Panc1 (cell line): Measurements from ENCODE around the gene EME2. TPM values are rescaled to one million over a fixed set of nuclear protein-coding genes. Genes with fewer than 3 reads are reported as not detected.
A peak's percentile ranks its signal among the peaks of the same experiment; 100 is the strongest.

Source experiments
- ATAC-seq: fragments of 200-7000 bp; cut with Tn5 transposase; 2 replicates; pipeline ENCODE4 v1.9.1; 2020; ENCODE audit warnings: mild to moderate bottlenecking, moderate library complexity
- BruUV-seq: library from RNA; stranded (reverse); fragments of 400-500 nt; replicated peaks from 2 replicates; lab custom pipeline; 2021; lab: Mats Ljungman, UMichigan
- CTCF ChIA-PET: fragments of 300-600 bp; sonication (Branson Sonifier 250); formaldehyde crosslinking; loops from one replicate; lab custom pipeline; 2022; ENCODE audit warnings: antibody characterized with exemption; lab: Charles Lee
- POLR2A ChIA-PET: fragments of 300-600 bp; sonication (Branson Sonifier 250); formaldehyde crosslinking; loops from one replicate; lab custom pipeline; 2022; ENCODE audit warnings: antibody characterized with exemption; lab: Charles Lee
- DNase-seq: peaks from one replicate; pipeline ENCODE4 v3.0.0-alpha.2; 2010; ENCODE audit warnings: low read depth, low spot score
- H3K27ac ChIP-seq: 2 replicates; pipeline ENCODE4 v1.5.1; 2011; ENCODE audit warnings: mild to moderate bottlenecking, low read length, inconsistent platforms
- H3K27me3 ChIP-seq: fragments of 200-500 bp; sonication (Bioruptor generic); 2 replicates; pipeline ENCODE4 v1.6.0; 2014; ENCODE audit warnings: low read length, inconsistent platforms; ENCODE audit not compliant: control insufficient read depth, insufficient read depth
- H3K36me3 ChIP-seq: fragments of 200-500 bp; sonication (Bioruptor generic); 2 replicates; pipeline ENCODE4 v1.5.1; 2014; ENCODE audit warnings: inconsistent platforms, mild to moderate bottlenecking, low read length, moderate library complexity; ENCODE audit not compliant: control insufficient read depth, insufficient read depth
- H3K4me1 ChIP-seq: 2 replicates; pipeline ENCODE4 v1.5.1; 2011; ENCODE audit warnings: inconsistent platforms, mild to moderate bottlenecking, low read length, moderate library complexity; ENCODE audit not compliant: control insufficient read depth, insufficient read depth
- H3K4me3 ChIP-seq, 2 experiments: 2 replicates each; pipeline ENCODE4 v1.5.1; 2011 to 2012; ENCODE audit warnings: low read depth in 2 of 2, low read length in 2 of 2, mild to moderate bottlenecking in 2 of 2, inconsistent platforms in 1 of 2, moderate library complexity in 1 of 2
- H3K9me3 ChIP-seq: fragments of 200-500 bp; sonication (Bioruptor generic); 2 replicates; pipeline ENCODE4 v1.5.1; 2014; ENCODE audit warnings: low read depth, mild to moderate bottlenecking, inconsistent platforms, low read length, moderate library complexity; ENCODE audit not compliant: control insufficient read depth, insufficient read depth
- POLR2AphosphoS5 ChIP-seq: IDR thresholded peaks from 2 replicates; pipeline ENCODE4 v1.6.1; 2012; ENCODE audit warnings: mild to moderate bottlenecking, low read depth, low read length, moderate library complexity
- SIN3A ChIP-seq: IDR thresholded peaks from 2 replicates; pipeline ENCODE4 v1.6.1; 2012; ENCODE audit warnings: low read depth, mild to moderate bottlenecking, low read length, moderate library complexity, borderline replicate concordance; ENCODE audit not compliant: insufficient read depth
- TCF7L2 ChIP-seq: IDR thresholded peaks from 2 replicates; pipeline ENCODE4 v1.6.1; 2011; ENCODE audit warnings: mild to moderate bottlenecking, low read depth, low read length, inconsistent platforms
- in situ Hi-C: cut with HindIII; loops from 2 replicates; pipeline ENCODE4 v1.10.0; 2016; ENCODE audit warnings: low sequenced_read_pairs, low pct_unique_long_range_greater_than_20kb
- intact Hi-C: fragments of 100-400 bp; cut with micrococcal nuclease; formaldehyde crosslinking; loops from one replicate; pipeline ENCODE4 v1.10.0; 2022; ENCODE audit not compliant: unreplicated experiment
- total RNA-seq: library from RNA; stranded (reverse); gene quantifications from one replicate; pipeline ENCODE4 v1.2.1, GENCODE V29; 2021; ENCODE audit not compliant: unreplicated experiment
- TF ChIP-seq, protein P1 (sequence below), 2 experiments: IDR thresholded peaks; 2 replicates each; pipeline ENCODE4 v1.6.1; 2011 to 2012; ENCODE audit warnings: low read depth in 2 of 2, control low read depth in 1 of 2, low read length in 1 of 2, mild to moderate bottlenecking in 1 of 2, moderate library complexity in 1 of 2; ENCODE audit not compliant: insufficient read depth in 1 of 2
- TF ChIP-seq, protein P2 (sequence below): fragments of 450-650 bp; IDR thresholded peaks from 2 replicates; pipeline ENCODE4 v1.5.1; 2017; ENCODE audit warnings: mild to moderate bottlenecking

Gene EME2
- total RNA-seq, 1 experiment from 2014 or later = 53.4 TPM

DNA sequence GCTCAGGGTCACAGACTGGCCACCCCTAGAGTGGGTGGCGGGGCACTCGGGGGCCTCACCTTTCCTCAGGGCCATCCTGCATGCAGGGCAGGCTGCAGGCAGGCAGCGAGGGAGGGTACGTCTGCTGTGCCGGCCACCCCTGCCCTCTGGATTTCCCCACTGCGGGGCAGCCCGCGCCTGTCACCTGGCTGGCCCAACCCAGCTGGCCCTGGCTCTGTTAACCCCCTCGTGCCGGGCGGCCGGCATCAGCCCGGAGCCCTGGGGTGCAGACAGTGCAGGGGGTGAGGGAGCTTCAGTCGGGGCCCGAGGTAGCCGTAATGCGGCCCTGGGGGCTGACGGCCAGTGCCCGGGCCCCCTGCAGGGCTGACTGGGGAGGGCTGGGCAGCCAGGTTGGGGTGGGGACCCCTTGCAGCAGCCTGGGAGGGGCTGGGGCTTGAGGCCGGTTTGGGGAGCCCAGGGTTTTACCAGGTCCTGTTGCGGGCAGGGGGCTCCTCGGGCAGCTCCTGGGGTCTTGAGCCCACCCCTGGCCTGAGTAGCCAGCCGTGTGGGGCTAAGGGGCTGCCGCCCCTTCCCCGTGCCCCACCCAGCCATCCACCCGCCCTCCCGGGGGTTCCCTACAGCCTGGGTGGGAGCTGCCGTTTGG lies 21.1 kb downstream of the EME2 start, which contains the start of gene IGFALS:
TSS of gene IGFALS (minus strand) at position 128 of the 643 bp plus-strand sequence. CDS start at position 75, 53 bp downstream.
- POLR2A ChIA-PET = no interaction called here
- no peak for ATAC-seq

DNA sequence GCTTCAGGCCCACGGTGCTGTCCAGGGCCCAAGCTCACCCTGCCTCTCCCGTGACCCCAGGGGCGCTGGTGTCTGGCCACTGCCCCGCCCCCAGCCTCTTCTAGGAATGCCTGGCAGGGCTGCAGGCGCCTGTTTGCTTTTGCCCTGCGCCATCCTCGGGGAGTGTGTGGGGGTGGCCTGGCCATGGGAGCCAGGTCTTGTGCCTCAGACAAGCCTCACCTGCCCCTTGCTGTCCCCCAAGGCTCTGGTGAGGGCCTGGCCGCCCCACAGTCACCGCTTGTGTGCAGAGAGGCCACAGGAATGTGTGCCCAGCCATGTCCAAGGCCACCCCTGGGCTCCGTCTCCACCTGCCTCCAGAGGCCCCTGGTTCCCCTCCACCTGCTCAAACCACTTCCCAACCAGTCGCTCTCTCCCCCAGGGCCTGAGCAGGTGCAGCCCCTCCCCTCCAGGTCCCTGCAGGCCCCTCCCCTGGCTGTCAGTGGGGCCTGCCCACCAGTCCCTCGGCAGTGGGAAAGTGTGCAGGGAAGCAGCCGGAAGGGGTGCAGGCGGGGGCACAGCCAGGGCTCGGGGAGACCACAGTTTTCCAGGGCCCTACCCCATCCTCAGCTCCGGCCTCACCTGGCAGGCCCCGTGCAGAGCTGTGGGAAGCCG lies 21.7 kb downstream of the EME2 start:
- intact Hi-C loops = no loop called here
- BruUV-seq = no TSS peak
- Histone ChIP-seq H3K27me3 (no peaks in the 10 kb centered on the region), H3K9me3 (no peaks in the 10 kb centered on the region; the same call in 1 of the 2 replicates), H3K36me3 (no peaks in the 10 kb centered on the region), H3K27ac (no peak overlapping the region), H3K4me1 (peaks cover 3% of the 10 kb centered on the region; the same call in 1 of the 2 replicates), H3K4me3 (no peak overlapping the region)
- no peak for DNase-seq
- in situ Hi-C loops = no loop called here
- ATAC-seq = peak; percentile 39
- TF ChIP-seq, protein P1, sequence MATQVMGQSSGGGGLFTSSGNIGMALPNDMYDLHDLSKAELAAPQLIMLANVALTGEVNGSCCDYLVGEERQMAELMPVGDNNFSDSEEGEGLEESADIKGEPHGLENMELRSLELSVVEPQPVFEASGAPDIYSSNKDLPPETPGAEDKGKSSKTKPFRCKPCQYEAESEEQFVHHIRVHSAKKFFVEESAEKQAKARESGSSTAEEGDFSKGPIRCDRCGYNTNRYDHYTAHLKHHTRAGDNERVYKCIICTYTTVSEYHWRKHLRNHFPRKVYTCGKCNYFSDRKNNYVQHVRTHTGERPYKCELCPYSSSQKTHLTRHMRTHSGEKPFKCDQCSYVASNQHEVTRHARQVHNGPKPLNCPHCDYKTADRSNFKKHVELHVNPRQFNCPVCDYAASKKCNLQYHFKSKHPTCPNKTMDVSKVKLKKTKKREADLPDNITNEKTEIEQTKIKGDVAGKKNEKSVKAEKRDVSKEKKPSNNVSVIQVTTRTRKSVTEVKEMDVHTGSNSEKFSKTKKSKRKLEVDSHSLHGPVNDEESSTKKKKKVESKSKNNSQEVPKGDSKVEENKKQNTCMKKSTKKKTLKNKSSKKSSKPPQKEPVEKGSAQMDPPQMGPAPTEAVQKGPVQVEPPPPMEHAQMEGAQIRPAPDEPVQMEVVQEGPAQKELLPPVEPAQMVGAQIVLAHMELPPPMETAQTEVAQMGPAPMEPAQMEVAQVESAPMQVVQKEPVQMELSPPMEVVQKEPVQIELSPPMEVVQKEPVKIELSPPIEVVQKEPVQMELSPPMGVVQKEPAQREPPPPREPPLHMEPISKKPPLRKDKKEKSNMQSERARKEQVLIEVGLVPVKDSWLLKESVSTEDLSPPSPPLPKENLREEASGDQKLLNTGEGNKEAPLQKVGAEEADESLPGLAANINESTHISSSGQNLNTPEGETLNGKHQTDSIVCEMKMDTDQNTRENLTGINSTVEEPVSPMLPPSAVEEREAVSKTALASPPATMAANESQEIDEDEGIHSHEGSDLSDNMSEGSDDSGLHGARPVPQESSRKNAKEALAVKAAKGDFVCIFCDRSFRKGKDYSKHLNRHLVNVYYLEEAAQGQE (IDR thresholded peaks at IDR 0.05; ENCODE audit: insufficient read depth in 1 of 2, low read depth in 2 of 2, low read length in 1 of 2) = no peak
- TF ChIP-seq SIN3A (no peak), TCF7L2 (no peak), POLR2AphosphoS5 (no peak)
- TF ChIP-seq, protein P2, sequence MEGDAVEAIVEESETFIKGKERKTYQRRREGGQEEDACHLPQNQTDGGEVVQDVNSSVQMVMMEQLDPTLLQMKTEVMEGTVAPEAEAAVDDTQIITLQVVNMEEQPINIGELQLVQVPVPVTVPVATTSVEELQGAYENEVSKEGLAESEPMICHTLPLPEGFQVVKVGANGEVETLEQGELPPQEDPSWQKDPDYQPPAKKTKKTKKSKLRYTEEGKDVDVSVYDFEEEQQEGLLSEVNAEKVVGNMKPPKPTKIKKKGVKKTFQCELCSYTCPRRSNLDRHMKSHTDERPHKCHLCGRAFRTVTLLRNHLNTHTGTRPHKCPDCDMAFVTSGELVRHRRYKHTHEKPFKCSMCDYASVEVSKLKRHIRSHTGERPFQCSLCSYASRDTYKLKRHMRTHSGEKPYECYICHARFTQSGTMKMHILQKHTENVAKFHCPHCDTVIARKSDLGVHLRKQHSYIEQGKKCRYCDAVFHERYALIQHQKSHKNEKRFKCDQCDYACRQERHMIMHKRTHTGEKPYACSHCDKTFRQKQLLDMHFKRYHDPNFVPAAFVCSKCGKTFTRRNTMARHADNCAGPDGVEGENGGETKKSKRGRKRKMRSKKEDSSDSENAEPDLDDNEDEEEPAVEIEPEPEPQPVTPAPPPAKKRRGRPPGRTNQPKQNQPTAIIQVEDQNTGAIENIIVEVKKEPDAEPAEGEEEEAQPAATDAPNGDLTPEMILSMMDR = no peak
- POLR2A ChIA-PET = no interaction called here
- CTCF ChIA-PET = interaction anchor here (0.6 kb wide), 1 partner anchor 54 kb away, joined by 5 read pairs; no protein-coding TSS in a partner anchor

More for the DNA sequence above, 21.1 kb downstream of the EME2 start, which contains the start of gene IGFALS:
- DNase-seq = no peak
- intact Hi-C loops (no loop called here), in situ Hi-C loops (no loop called here)
- no TSS peak for BruUV-seq
- TF ChIP-seq, protein P2 = no peak
- TF ChIP-seq POLR2AphosphoS5 (no peak), TCF7L2 (no peak), SIN3A (no peak)
- TF ChIP-seq, protein P1 (IDR thresholded peaks at IDR 0.05; ENCODE audit: insufficient read depth in 1 of 2, low read depth in 2 of 2, low read length in 1 of 2) = no peak
- H3K27ac ChIP-seq = no peak within 1 kb of the TSS
- peaks cover 3% of the 10 kb centered on the region; the same call in 1 of the 2 replicates for H3K4me1 ChIP-seq
- CTCF ChIA-PET = interaction anchor here (0.6 kb wide), 1 partner anchor 54 kb away, joined by 5 read pairs; no protein-coding TSS in a partner anchor
- H3K27me3 ChIP-seq = no peaks in the 10 kb centered on the region
- H3K4me3 ChIP-seq = no peak within 1 kb of the TSS
- H3K9me3 ChIP-seq = no peaks in the 10 kb centered on the region; the same call in 1 of the 2 replicates
- H3K36me3 ChIP-seq = no peaks in the 10 kb centered on the region
